ENCODE results near the gene ZBTB9.

GRCh38 chr6:33433544-33434191 lies 20.7 kb upstream of the ZBTB9 start:
- no peak for TF ChIP-seq CTCF (IDR thresholded peaks at IDR 0.05)
- TF ChIP-seq POLR2A (IDR thresholded peaks at IDR 0.05), result no peak
